Stimulated activated CD8-positive, alpha-beta memory T cell treated with anti-CD3 and anti-CD28 coated beads, Interleukin-15, amount 100 ng/mL, for 4 hours (primary cell): Measurements from ENCODE around the gene PDSS2.

ENCODE experiments used
- DNase-seq, 2 donors: peaks; one replicate each; pipeline ENCODE4 v3.0.0-alpha.2; 2020; ENCODE audit warnings: low read depth in 2 of 2

Gene PDSS2

GRCh38 chr6:107267634-107268033, 191.7 kb downstream of the PDSS2 start:
- DNase-seq, result no peak

- no peak for DNase-seq
Measured at GRCh38 chr6:107267006-107267405, 192.4 kb downstream of the PDSS2 start.

GRCh38 chr6:107266563-107266962, 192.8 kb downstream of the PDSS2 start:
- no peak for DNase-seq

GRCh38 chr6:107264357-107264840, 195.0 kb downstream of the PDSS2 start:
- no peak for DNase-seq

- no peak for DNase-seq
Measured at GRCh38 chr6:107259951-107260350, 199.4 kb downstream of the PDSS2 start.

GRCh38 chr6:107248147-107248546, 211.2 kb downstream of the PDSS2 start:
- no peak for DNase-seq

- DNase-seq, result no peak
Measured at GRCh38 chr6:107246972-107247615, 212.3 kb downstream of the PDSS2 start.

GRCh38 chr6:107246249-107246971, 213.0 kb downstream of the PDSS2 start:
- no peak for DNase-seq

GRCh38 chr6:107244742-107245480, 214.5 kb downstream of the PDSS2 start:
- no peak for DNase-seq

GRCh38 chr6:107244082-107244741, 215.2 kb downstream of the PDSS2 start:
- no peak for DNase-seq

GRCh38 chr6:107243471-107243870, 215.9 kb downstream of the PDSS2 start:
- no peak for DNase-seq

GRCh38 chr6:107237992-107238660, 221.2 kb downstream of the PDSS2 start:
- DNase-seq, result no peak

- DNase-seq, result no peak
Measured at GRCh38 chr6:107235511-107235910, 223.9 kb downstream of the PDSS2 start.

- DNase-seq, result no peak
Measured at GRCh38 chr6:107235007-107235406, 224.4 kb downstream of the PDSS2 start.

GRCh38 chr6:107231243-107231642, 228.1 kb downstream of the PDSS2 start:
- no peak for DNase-seq

- DNase-seq, result no peak
Measured at GRCh38 chr6:107230448-107230847, 228.9 kb downstream of the PDSS2 start.

GRCh38 chr6:107230024-107230423, 229.3 kb downstream of the PDSS2 start:
- DNase-seq, result no peak

- DNase-seq, result no peak
Measured at GRCh38 chr6:107228754-107229153, 230.6 kb downstream of the PDSS2 start.

GRCh38 chr6:107221519-107221918, 237.8 kb downstream of the PDSS2 start:
- no peak for DNase-seq

- no peak for DNase-seq
Measured at GRCh38 chr6:107219851-107220250, 239.5 kb downstream of the PDSS2 start.

GRCh38 chr6:107218142-107218541, 241.2 kb downstream of the PDSS2 start:
- no peak for DNase-seq

- no peak for DNase-seq
Measured at GRCh38 chr6:107217248-107217647, 242.1 kb downstream of the PDSS2 start.
